Choroid plexus epithelial cell (primary cell): ENCODE data around the gene SLIT1.

Source experiments
- DNase-seq: peaks from one replicate; pipeline ENCODE4 v3.0.0-alpha.2; 2010; ENCODE audit warnings: low read depth
- H3K4me3 ChIP-seq: 2 replicates; pipeline ENCODE4 v1.5.1; 2011; ENCODE audit warnings: low read depth, mild to moderate bottlenecking, control low read depth, low read length, moderate library complexity
- TF ChIP-seq, protein P1 (sequence below): conservative IDR thresholded peaks from 2 replicates; pipeline ENCODE4 v1.5.1; 2011; ENCODE audit warnings: low read depth, mild to moderate bottlenecking, control low read depth, inconsistent platforms, low read length, moderate library complexity

The SLIT1 gene

DNA sequence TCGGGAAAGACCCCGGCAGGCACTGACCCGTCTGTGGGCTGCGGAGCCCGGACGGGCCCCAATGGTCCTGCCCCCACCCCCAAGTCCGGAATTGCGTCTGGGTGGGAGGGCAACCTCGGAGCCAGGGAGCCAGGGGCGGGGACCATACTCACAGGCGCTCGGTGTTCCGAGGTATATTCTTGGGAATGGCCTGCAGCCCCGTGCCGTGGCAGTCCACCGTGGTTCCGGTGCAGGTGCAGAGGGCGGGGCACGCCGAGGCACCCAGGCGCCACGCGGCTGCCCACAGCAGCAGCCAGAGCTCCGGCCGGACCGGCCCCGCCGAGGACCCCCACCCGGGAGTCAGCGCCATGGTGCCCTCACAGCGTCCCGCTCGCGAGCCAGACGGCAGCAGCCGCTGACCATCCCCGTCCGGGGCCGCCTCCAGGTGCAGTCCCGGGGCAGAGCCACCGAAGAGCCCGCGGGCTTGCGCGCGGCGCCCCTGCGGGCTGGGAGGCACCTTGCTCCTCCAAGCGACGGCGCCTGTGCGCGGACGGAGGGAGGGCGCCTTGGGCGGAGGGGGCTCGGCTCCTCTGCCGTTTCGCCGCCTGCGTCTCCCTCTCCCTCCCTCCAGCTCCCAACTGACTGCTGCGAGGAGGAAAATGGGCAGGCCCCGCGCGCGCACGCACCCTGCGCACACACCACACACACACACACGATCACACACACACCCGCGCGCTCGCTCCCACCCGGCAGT lies at the start of gene SLIT1:
Gene SLIT1 (minus strand): TSS at position 634 of the 733 bp plus-strand sequence. CDS start 285 bp downstream, at position 349.
- no peak for DNase-seq
- H3K4me3 ChIP-seq: no peak within 1 kb of the TSS
- TF ChIP-seq, protein P1, sequence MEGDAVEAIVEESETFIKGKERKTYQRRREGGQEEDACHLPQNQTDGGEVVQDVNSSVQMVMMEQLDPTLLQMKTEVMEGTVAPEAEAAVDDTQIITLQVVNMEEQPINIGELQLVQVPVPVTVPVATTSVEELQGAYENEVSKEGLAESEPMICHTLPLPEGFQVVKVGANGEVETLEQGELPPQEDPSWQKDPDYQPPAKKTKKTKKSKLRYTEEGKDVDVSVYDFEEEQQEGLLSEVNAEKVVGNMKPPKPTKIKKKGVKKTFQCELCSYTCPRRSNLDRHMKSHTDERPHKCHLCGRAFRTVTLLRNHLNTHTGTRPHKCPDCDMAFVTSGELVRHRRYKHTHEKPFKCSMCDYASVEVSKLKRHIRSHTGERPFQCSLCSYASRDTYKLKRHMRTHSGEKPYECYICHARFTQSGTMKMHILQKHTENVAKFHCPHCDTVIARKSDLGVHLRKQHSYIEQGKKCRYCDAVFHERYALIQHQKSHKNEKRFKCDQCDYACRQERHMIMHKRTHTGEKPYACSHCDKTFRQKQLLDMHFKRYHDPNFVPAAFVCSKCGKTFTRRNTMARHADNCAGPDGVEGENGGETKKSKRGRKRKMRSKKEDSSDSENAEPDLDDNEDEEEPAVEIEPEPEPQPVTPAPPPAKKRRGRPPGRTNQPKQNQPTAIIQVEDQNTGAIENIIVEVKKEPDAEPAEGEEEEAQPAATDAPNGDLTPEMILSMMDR: no peak

DNA sequence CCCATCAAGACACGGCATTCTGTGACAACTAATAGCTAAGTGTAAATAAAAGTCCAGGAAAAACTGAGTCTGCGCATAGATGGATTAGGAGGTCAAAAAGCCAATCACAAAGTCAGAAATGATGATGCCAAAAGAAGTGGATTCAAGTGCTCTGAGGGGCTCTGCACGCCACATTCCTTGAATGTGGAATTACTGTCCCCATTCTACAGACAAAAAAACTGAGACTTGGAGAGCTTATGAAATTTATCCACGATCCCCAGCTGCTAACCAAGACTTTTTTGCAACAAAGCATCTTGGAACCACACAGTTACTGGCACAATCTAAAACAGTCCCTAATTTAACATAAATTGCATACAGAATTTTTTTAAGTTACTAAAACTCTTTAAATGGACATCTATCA lies 49.6 kb upstream of the SLIT1 start:
- no peak overlapping the region for H3K4me3 ChIP-seq
- TF ChIP-seq, protein P1: no peak
- DNase-seq: no peak

DNA sequence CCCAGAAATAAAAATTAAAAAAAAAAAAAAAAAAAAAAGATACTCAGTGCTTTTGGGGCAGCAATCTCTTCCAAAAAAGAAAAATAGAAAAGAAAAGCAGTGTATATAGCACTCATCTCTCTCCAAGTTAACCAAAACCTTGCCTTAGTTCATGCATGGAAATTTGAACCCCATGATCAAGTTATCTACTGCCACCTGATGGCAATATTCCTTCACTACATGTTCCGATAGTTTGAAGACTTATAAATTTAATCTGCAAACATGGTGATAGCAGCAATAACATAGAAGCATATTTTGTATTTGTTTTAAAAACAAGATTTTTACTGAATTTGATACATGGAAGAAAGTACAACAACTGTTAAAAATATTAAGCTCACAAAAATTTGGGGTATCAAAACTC lies 48.6 kb upstream of the SLIT1 start:
- peak; percentile 74 for DNase-seq
- no peak overlapping the region for H3K4me3 ChIP-seq
- TF ChIP-seq, protein P1: peak; percentile 60

DNA sequence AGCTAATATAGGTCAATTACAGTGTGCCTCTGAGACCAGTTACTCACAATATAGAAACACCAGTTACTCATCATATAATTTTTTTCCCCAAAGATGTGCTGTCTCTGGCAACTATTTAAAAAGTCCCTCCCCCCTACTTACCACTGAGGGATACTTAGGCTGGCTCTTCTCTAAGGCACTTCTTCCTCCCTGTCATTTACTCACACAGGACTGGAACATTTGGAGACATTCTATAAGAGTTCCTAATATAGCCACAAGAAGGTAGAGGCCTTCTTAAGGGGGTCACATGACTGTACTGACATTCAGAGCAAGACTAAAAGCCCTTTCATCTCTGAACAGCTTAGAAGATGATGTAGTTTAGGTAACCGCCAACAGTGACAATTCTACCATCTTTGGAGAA lies 44.4 kb upstream of the SLIT1 start:
- H3K4me3 ChIP-seq: no peak overlapping the region
- TF ChIP-seq, protein P1: no peak
- DNase-seq: peak; percentile 26

DNA sequence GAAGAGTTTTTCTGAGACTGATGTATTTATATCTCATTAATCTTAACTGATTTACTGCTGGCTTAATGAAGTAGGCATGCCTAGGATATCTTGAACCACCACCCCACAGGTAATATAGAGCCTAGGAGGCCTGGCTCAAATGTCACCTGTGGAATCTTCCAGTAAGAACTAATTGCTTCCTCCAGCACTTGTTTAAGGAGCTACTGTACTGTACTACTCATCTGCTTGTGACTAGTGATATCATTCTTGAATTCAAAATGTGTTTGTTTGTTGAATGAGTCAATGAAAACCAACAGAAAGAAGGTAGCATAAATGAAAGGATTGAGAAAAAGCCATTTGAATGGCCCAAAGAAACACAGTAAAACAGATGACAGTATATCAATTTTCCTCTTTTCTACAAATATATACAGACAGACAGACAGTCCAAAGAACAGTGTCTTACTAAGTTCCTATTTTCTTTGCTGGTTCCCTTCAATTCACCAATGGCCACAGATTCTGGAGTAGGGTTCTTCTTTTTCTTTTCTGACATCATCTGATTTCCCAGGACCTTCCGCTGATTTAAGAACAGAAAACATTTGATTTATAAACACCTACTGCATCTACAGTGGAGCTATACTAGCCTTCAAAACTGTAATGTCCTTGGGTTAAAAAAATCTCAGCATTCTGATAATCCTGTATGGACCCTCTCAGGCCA lies 43.7 kb upstream of the SLIT1 start:
- DNase-seq: peak; percentile 47
- TF ChIP-seq, protein P1: no peak
- H3K4me3 ChIP-seq: no peak overlapping the region

DNA sequence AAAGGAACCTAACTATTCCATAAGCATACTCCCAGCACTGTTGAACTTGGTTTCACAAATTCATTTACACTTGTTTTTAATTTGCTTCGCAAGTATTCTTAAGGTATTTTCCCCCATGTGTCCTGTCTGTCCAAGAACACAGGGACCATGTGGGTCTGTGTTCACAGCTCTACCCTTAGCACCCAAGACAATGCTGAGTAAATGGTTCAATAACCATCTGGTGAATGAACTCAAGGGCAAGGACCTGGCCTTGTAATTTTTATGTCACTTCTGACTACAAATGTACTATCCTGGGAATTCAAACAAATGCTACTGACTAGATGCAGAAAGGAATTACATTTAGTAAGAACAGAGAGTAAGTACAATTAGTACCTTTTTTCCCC lies 43.0 kb upstream of the SLIT1 start:
- TF ChIP-seq, protein P1: no peak
- no peak for DNase-seq
- no peak overlapping the region for H3K4me3 ChIP-seq
